Measurements from ENCODE around the gene CEMIP.

The CEMIP gene

DNA sequence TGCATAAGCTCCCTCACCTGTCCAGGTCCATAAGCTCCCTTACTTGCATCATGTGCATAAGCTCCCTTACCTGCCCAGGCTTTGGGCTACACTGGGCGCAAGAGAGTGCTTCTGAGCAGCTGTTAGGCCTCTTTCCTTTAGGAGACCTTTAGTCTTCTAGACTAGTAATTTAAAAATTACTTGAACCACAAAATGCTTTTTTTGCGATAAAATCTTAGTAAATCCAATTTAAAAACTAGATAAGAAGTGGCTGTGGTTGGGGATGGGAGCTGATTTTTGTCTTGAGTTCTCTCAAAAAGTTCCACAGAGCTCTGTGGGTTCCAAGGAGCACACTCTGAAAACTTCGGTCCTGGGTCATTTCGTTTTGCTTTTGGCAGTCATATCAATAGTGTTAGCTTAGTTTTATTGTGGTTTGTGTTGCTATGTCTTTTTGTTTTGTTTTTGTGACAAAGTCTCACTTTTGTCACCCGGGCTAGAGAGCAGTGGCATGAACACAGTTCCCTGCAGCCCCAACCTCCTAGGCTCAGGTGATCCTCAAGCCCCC lies 6.7 kb downstream of the CEMIP start:
- DNase-seq = no peak

DNA sequence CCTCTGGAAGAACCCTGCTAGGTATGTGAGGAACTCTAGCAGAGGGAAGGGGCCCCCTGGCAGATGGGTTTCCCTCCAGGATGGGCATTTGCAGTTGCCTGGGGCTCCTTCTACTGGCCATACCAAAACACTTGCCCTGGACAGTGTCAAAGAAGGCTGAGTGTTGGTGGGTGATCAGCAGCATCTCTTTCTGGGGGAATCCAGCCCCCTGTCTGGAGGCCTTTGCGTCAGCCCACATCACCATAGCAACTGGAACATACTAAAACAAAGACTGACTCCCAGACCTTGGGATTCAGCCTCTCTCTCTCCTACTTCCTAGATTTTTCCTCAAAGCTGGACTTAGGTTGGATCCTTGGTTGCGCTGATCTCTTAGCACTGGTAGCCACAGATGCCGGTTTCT lies 8.1 kb downstream of the CEMIP start:
- no peak for DNase-seq

GRCh38 chr15:80788536-80788935 lies 9.4 kb downstream of the CEMIP start:
- DNase-seq = no peak

GRCh38 chr15:80789296-80789695 lies 10.1 kb downstream of the CEMIP start:
- DNase-seq = no peak

- DNase-seq = no peak
Observed at GRCh38 chr15:80789796-80790195, 10.6 kb downstream of the CEMIP start.

DNA sequence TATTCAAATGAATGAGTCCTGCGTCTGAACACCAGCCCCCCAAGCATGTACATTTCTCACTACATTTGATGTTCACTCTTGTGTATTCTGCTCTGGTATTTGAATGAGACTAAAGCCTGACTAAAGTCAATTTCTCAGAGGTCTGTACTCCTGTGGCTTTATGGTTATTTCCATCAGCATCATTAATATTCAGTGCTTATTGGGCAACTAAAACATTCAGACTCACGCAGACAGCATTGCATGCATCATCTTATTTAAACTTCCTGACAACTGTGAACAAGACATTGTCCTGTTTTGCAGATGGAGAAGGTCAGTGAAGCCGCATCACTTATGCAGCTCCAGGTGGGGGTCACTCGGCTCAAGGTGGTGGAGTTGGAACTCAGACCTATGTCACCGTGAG lies 11.1 kb downstream of the CEMIP start:
- no peak for DNase-seq

DNA sequence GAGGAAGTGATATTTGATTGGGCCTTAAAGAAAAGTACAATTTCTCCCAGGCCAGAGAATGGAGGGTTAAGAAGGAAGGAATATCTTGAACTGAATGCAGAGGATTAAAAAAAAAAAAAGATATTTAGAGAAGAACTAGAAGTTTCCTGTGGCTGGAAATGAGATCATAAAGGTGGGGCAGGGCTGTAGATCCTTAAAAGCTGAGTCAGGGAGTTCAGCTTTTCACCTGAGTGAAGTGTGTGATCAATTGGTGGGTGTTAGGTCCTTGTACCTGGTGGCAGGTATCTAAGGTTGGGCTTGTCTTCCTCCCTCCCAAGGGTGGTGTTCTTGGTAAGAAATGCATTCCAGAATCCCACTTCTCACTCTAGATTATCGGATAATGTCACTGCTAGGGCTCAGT lies 11.8 kb downstream of the CEMIP start:
- no peak for DNase-seq

- no peak for DNase-seq
Observed at GRCh38 chr15:80796407-80796806, 17.2 kb downstream of the CEMIP start.

GRCh38 chr15:80798911-80799310 lies 19.7 kb downstream of the CEMIP start:
- no peak for DNase-seq

- no peak for DNase-seq
Observed at GRCh38 chr15:80800067-80800466, 20.9 kb downstream of the CEMIP start.

GRCh38 chr15:80801891-80802680 lies 22.9 kb downstream of the CEMIP start:
- DNase-seq = no peak

DNA sequence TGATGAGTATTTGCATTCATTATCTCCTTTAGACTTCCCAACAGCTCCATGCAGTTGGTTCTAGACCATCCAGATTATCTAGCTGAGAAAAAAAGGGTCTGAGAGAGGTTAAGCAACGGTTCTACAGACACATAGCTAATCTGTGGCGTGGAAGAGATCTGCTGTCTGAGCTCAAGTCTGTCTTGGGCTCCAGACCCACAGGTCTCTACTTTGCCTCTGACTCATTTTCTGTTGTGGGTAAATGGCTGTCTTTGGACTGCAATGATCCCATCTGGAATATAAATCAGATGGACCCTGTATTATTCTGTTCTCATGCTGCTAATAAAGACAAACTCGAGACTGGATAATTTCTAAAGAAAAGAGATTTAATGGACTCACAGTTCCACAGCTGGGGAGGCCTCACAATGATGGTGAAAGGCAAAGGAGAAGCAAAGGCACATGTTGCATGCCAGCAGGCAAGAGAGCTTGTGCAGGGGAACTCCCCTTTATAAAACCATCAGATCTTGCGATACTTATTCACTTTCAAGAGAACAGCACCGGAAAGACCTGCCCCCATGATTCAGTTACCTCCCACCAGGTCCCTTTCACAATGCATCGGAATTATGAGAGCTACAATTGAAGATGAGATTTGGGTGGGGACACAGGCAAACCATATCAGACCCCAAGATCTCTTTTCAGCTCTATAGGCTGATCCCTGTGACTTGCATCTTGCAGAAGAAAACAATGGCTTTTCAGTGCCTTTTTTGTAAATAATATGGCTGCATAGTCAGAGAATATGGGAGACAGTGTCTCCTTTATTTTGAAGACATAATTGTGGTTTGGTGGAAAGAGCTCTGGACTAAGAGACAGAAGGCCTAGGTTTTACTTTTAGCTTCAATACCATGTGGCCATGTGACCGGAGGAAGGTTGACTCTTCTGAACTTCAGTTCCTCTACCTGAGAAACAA lies 24.7 kb downstream of the CEMIP start:
- no peak for DNase-seq

GRCh38 chr15:80804970-80805495 lies 25.9 kb downstream of the CEMIP start:
- no peak for DNase-seq

DNA sequence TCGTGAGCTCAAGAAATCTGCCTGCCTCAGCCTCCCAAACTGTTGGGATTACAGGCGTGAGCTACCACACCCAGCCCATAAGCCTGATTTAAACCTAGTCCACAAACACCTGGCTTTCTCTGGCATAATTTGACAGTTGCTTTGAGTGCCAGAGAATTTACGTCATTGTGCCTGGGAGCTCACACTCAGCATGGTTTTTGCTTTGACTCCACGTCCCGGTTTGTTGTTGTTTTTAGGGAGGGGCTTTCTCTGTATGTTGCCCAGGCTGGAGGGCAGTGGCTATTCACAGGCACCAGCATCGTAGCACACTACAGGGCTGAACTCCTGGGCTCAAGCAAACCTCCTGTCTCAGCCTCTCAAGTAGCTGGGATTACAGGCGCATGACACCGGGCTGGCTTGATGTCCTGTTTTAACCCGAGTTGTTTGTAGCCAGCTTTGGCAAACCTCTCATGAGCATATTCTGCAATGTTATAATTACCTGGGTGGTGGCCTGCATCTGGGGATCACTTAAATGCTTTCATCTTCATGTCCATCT lies 32.7 kb downstream of the CEMIP start:
- DNase-seq = no peak

- no peak for DNase-seq
Observed at GRCh38 chr15:80815106-80815505, 35.9 kb downstream of the CEMIP start.

GRCh38 chr15:80816049-80816653 lies 37.0 kb downstream of the CEMIP start:
- no peak for DNase-seq

DNA sequence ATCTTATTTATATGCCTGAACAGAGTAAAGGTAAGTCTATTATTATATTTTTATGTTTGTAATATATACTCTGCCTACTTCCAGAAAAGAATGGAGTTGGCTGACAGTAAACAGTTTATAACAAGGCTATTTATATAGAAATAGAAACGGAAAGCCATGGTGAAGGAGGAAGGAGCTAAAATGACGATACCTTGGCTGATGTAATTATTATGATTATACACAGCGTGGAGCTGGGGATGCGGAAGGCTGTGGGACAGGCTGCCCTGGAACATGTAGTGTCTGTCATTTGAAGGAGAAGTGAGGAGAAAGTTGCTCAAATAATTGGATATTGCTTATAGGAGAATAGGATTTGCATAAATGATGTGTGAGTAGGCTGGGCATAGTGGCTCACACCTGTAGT lies 37.8 kb downstream of the CEMIP start:
- no peak for DNase-seq

- DNase-seq = no peak
Observed at GRCh38 chr15:80817901-80818300, 38.7 kb downstream of the CEMIP start.

DNA sequence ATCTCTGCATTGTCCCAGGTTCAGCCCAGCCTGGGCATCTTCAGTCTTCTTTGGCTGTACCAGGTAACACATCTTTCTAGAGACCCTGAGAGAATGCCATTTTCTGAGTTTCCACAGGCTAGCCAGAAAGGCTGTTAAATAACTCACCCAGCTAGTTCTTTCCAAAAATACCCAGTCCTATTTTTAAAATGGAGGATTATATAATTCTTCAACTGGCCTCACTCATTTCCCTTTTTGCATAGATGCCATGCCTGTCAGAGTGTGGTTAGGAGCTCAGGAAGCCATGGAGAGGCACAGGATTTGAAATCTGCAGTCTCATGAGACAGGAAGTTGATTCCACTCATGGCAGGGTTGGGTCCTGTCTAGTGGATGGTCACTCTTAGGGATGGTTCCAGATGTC lies 39.8 kb downstream of the CEMIP start:
- DNase-seq = no peak

DNA sequence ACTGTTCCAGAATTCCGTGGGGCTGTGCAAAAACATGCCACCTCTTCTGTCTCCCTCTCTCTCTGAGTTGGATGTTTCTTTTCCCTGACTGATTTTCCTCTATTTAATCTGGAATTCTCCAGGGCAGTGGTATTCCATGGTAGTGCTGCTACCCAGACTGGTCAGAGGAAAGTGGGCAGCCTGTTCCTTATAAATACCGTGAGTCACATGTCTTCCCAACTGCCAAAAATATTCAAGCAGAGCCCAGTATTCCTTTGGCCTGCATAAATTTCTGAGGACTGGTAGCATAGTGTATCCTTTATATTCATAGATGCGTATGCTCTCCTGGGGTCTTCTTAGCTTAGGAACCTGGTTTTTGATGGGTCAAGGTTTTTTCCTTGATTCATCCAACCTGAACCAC lies 40.9 kb downstream of the CEMIP start:
- no peak for DNase-seq

DNA sequence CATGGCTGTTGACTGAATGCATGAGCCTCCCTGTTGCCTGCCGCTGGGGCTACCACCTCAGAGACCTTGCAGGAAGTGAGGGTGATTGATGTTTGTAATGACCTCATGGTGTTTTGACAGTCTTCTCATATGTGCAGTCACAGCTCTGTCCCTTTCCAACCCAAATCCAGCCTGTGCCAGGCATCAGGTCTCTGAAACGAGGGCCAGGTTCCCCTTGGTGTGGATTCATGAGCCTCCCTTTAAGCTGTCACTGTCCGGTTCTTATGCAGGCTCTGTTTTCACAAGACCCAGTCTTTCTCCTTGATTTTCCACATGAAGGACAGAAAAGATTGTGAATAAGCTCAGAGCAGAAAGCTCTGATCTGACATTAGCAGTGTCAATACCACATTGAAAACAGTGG lies 43.1 kb downstream of the CEMIP start:
- no peak for DNase-seq

DNA sequence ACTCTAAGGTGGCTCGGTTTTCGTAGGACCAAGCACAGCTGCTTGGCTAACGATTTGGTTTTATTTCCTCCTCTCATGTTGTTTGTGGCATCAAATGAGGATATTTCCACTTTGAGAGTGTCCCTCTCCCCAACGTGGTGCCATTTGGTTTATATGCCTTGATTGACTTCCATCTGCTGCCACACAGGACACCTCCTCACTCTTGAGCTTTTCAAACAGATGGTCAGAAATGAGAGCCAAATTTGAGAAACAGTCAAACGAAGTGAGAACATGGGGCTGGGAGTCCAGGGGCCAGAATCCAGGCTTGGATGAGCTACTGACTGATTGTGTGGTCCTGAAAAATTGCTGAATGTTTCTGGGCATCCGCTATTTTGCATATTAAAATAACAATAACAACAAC lies 43.5 kb downstream of the CEMIP start:
- DNase-seq = no peak

- DNase-seq = no peak
Observed at GRCh38 chr15:80823120-80823519, 44.0 kb downstream of the CEMIP start.

Data from activated T-cell treated with anti-CD3 and anti-CD28 coated beads for 4 hours (primary cell).